Measurements from ENCODE around the gene LGALS1.
A peak's percentile ranks its signal among the peaks of the same experiment; 100 is the strongest.

LGALS1 gene

DNA sequence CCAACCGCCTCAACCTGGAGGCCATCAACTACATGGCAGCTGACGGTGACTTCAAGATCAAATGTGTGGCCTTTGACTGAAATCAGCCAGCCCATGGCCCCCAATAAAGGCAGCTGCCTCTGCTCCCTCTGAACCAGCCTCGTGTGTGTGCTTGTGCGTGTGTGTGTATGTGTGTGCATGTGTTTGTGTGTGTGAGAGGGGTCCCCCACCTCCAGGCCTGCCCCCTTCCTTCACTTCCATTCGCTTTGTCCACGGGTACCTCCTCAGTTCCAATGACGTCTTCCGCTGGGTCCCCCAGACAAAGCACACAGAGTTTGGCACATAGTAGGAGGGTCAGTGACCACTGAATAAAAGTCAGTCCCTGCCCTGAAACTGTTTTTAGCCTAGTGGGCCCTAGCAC, 4.2 kb downstream of the LGALS1 start:
- TF ChIP-seq, protein P1, sequence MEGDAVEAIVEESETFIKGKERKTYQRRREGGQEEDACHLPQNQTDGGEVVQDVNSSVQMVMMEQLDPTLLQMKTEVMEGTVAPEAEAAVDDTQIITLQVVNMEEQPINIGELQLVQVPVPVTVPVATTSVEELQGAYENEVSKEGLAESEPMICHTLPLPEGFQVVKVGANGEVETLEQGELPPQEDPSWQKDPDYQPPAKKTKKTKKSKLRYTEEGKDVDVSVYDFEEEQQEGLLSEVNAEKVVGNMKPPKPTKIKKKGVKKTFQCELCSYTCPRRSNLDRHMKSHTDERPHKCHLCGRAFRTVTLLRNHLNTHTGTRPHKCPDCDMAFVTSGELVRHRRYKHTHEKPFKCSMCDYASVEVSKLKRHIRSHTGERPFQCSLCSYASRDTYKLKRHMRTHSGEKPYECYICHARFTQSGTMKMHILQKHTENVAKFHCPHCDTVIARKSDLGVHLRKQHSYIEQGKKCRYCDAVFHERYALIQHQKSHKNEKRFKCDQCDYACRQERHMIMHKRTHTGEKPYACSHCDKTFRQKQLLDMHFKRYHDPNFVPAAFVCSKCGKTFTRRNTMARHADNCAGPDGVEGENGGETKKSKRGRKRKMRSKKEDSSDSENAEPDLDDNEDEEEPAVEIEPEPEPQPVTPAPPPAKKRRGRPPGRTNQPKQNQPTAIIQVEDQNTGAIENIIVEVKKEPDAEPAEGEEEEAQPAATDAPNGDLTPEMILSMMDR (IDR thresholded peaks at IDR 0.05; ENCODE audit: extremely low read depth, insufficient read depth, missing control alignments), result no peak
- DNase-seq (ENCODE audit: low spot score), result no peak
- in situ Hi-C loops (cut with MboI; ENCODE audit: low pct_unique_long_range_greater_than_20kb, low sequenced_read_pairs, unreplicated experiment), result loop anchor here (10.0 kb wide), 1 partner anchor 55 kb away; no protein-coding TSS in a partner anchor

DNA sequence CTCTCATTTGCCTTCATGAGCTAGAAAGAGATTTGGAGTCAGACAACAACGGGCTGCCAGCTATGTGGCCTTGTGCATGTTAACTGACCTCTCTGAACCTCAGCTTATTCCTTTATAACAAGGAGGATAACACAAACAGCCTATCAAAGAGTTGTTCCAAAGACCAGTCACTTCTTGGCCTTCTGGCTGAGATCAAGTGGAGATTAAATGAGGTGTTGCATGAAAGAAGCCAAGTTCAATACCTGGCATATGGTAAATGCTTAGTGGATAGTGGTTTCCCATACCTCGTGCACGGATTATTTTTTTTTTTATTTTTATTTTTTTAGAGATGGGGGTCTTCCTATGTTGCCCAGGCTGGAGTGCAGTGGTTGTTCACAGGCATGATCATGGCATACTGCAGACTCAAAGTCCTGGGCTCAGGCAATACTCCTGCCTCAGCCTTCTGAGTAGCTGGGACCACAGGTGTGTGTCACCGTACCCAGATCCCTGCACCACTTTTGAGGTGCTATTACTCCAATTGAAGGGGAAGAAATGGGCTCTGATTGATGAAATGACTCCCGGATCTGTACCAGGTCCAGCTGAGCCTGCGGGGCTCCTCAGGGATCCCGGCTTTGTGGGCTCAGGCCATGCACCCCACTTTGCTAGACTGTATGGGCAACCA, 4.9 kb downstream of the LGALS1 start:
- TF ChIP-seq, protein P1 (IDR thresholded peaks at IDR 0.05; ENCODE audit: extremely low read depth, insufficient read depth, missing control alignments), result no peak
- in situ Hi-C loops (cut with MboI; ENCODE audit: low pct_unique_long_range_greater_than_20kb, low sequenced_read_pairs, unreplicated experiment), result no loop called here
- DNase-seq (ENCODE audit: low spot score), result no peak

DNA sequence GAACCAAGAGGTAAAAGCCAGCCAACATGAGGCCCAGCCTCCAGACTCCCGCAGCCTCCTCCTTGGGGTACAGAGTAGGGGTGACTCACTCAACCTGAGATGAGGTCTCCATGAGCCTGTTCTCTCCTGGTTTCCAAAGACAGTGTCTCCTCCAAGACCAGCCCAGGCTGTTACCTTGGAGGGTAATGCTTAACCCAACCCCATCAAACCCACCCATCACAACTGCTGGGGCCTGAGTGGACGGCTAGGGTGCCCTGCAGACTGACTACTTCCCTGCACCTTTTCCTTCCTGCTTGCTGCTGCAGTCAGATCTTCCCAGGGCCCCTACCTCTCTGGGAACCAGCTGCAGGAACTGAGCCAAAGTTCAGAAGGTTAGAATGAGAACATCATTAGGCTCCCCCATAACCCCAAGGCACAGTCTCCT, 5.6 kb downstream of the LGALS1 start:
- DNase-seq (ENCODE audit: low spot score), result no peak
- in situ Hi-C loops (cut with MboI; ENCODE audit: low pct_unique_long_range_greater_than_20kb, low sequenced_read_pairs, unreplicated experiment), result no loop called here
- TF ChIP-seq, protein P1 (IDR thresholded peaks at IDR 0.05; ENCODE audit: extremely low read depth, insufficient read depth, missing control alignments), result no peak

DNA sequence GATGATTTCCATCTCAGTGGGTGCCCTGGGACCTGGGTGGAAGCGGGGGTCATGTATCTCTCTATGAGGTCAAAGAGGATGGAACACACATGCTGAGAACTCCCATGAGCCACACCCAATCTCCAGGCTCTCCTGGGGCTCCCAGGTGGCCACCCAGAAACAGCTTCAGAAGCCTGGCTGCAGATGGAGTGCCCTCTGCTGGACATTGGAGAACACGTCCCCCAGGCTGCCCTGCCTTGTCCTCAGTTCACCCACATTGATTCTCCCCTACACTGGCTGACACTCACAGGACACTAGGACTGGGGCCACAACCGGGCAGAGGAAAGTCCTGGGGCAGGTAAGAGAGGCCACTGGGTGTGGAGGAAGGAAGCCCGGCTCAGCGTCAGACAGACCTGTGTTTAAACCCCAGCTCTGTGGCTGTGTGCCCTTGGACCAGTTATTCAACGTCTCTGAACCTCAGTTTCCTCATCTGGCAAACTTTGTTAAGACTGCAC, 6.2 kb downstream of the LGALS1 start:
- peak; percentile 79 for DNase-seq (ENCODE audit: low spot score)
- in situ Hi-C loops (cut with MboI; ENCODE audit: low pct_unique_long_range_greater_than_20kb, low sequenced_read_pairs, unreplicated experiment), result no loop called here
- TF ChIP-seq, protein P1 (IDR thresholded peaks at IDR 0.05; ENCODE audit: extremely low read depth, insufficient read depth, missing control alignments), result peak; percentile 89

DNA sequence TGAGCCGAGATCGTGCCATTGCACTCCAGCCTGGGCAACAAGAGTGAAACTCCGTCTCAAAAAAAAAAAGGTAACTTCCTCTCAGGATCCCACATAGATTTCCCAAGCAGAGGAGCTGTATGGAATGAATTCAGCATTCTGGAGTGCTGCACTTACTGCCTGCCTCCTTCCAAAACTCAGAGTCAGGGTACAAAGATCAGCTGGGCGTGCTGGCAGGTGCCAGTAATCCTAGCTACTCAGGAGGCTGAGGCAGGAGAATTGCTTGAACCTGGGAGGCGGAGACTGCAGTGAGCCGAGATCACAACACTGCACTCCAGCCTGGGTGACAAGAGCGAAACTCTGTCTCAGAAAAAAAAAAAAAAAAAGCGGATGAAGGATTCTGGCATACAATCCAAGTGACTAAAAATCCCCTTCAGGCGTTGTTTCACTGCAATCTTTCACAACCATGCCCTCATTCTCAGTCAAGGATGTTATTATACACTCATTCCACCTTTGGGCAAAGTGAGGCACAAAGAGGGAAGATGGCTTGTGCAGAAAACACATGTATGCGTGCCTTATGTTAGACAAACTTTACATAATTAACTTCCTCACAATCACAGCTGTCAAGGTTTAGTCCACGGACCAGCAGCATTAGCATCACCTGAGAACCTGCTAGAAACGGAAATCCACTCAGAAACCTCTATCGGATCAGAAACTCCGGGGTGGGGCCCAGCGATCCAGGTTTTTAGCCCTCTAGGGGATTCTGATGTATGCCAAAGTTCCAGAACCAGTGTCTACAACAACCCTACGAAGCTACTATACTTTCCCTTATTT, 9.6 kb downstream of the LGALS1 start:
- TF ChIP-seq, protein P1 (IDR thresholded peaks at IDR 0.05; ENCODE audit: extremely low read depth, insufficient read depth, missing control alignments), result no peak
- in situ Hi-C loops (cut with MboI; ENCODE audit: low pct_unique_long_range_greater_than_20kb, low sequenced_read_pairs, unreplicated experiment), result no loop called here
- no peak for DNase-seq (ENCODE audit: low spot score)

DNA sequence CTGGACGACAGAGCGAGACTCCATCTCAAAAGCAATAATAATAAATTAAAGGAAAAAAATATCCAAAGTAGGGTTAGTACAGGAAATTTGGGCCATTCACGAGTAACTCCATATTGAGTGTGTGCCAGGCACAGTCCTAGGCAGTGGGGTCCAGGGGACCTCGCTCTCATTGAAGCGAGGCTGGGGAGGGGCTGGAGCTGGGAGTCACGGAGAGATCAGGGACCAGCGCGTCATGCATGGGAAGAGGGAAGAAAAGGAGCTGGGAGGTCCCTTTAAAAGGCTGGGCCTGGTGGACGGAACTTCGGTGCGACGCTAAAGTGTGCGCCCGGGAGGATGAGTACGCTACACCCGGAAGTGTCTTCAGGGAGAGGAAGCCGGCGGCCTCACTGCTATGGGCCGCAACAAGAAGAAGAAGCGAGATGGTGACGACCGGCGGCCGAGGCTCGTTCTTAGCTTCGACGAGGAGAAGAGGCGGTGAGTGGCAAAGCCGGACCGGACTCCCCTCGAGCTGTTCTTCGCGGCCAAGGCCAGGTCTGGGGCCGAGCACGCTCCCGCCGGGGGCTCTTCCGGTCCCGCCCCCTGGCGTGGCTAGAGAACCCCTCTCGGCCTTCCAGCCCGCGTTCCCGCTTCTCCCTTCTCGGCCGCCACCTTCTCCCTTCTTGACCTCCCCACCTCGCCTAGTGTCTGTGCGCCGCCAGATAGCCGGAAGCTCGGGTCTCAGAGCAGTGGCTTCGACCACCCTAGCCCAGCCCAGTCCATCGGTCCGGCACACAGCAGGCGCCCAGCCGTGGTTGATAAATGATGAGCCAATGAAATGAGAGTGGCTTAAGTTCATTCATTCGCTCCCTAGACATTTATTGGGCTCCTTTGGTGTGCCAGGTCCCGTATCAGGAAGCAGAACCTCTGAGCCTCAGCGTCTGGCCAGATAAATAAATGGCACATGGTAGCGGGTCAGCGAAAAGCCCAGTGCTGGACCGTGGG, 10.9 kb downstream of the LGALS1 start, which contains the start of gene NOL12:
Gene NOL12 (plus strand): TSS at position 342 of the 981 bp plus-strand sequence. CDS start 50 bp downstream, at position 392.
- TF ChIP-seq, protein P1 (IDR thresholded peaks at IDR 0.05; ENCODE audit: extremely low read depth, insufficient read depth, missing control alignments), result no peak
- in situ Hi-C loops (cut with MboI; ENCODE audit: low pct_unique_long_range_greater_than_20kb, low sequenced_read_pairs, unreplicated experiment), result no loop called here
- DNase-seq (ENCODE audit: low spot score), result peak; percentile 85
